ENCODE data around the gene COX10.
"Not testable (repeated sequence)": the region's sequence is repeated elsewhere in the genome, so short reads cannot be mapped to it uniquely, and the experiment has no call there.

Gene COX10

GRCh38 chr17:14125518-14126137 lies 56.3 kb downstream of the COX10 start:
- DNase-seq = no peak

- DNase-seq = no peak
These were observed 63.8 kb downstream of the COX10 start for GRCh38 chr17:14133104-14133503.

GRCh38 chr17:14134456-14134855 lies 65.2 kb downstream of the COX10 start:
- DNase-seq = no peak

- no peak for DNase-seq
These were observed 66.7 kb downstream of the COX10 start for GRCh38 chr17:14135906-14136590.

- no peak for DNase-seq
These were observed 69.3 kb downstream of the COX10 start for GRCh38 chr17:14138649-14139048.

- no peak for DNase-seq
These were observed 74.4 kb downstream of the COX10 start for GRCh38 chr17:14143688-14144087.

GRCh38 chr17:14144508-14144907 lies 75.2 kb downstream of the COX10 start:
- DNase-seq = no peak

- no peak for DNase-seq
These were observed 80.4 kb downstream of the COX10 start for GRCh38 chr17:14149751-14150150.

- DNase-seq = no peak
These were observed 81.3 kb downstream of the COX10 start for GRCh38 chr17:14150619-14151018.

- DNase-seq = no peak
These were observed 83.4 kb downstream of the COX10 start for GRCh38 chr17:14152721-14153120.

- no peak for DNase-seq
These were observed 84.1 kb downstream of the COX10 start for GRCh38 chr17:14153374-14153773.

GRCh38 chr17:14156689-14157088 lies 87.4 kb downstream of the COX10 start:
- DNase-seq = no peak

GRCh38 chr17:14157822-14158221 lies 88.5 kb downstream of the COX10 start:
- DNase-seq = no peak

GRCh38 chr17:14158707-14159106 lies 89.4 kb downstream of the COX10 start:
- no peak for DNase-seq

GRCh38 chr17:14161419-14161818 lies 92.1 kb downstream of the COX10 start:
- DNase-seq = no peak

GRCh38 chr17:14165616-14166015 lies 96.3 kb downstream of the COX10 start:
- no peak for DNase-seq

- DNase-seq = not testable (repeated sequence)
These were observed 98.5 kb downstream of the COX10 start for GRCh38 chr17:14167831-14168230.

- DNase-seq = no peak
These were observed 99.3 kb downstream of the COX10 start for GRCh38 chr17:14168582-14168981.

GRCh38 chr17:14169287-14169686 lies 100.0 kb downstream of the COX10 start:
- no peak for DNase-seq

- no peak for DNase-seq
These were observed 100.6 kb downstream of the COX10 start for GRCh38 chr17:14169901-14170300.

GRCh38 chr17:14176989-14177388 lies 107.7 kb downstream of the COX10 start:
- DNase-seq = not testable (repeated sequence)

GRCh38 chr17:14177801-14178200 lies 108.5 kb downstream of the COX10 start:
- not testable (repeated sequence) for DNase-seq

GRCh38 chr17:14179951-14180350 lies 110.6 kb downstream of the COX10 start:
- DNase-seq = not testable (repeated sequence)

- DNase-seq = not testable (repeated sequence)
These were observed 112.8 kb downstream of the COX10 start for GRCh38 chr17:14182084-14182483.

GRCh38 chr17:14184536-14184935 lies 115.2 kb downstream of the COX10 start:
- DNase-seq = not testable (repeated sequence)

Data from islet precursor cell (in vitro differentiated cells).